H9 (cell line): ENCODE results near the gene ADGRL2. TPM values are rescaled to one million over a fixed set of nuclear protein-coding genes. Genes with fewer than 3 reads are reported as not detected.

Experiments
- DNase-seq: peaks from one replicate; pipeline ENCODE4 v3.0.0-alpha.2; 2017
- H2AFZ ChIP-seq: one replicate; pipeline ENCODE4 v1.6.1; 2013; ENCODE audit warnings: mild to moderate bottlenecking, low read length, control low read depth, moderate library complexity
- H2AK5ac ChIP-seq: 2 replicates; pipeline ENCODE4 v1.6.1; 2013; ENCODE audit warnings: low read length, control low read depth, mixed read lengths; ENCODE audit not compliant: insufficient read length
- H2BK120ac ChIP-seq: one replicate; pipeline ENCODE4 v1.6.1; 2013; ENCODE audit warnings: low read depth, mild to moderate bottlenecking, low read length, control low read depth, inconsistent platforms; ENCODE audit not compliant: poor library complexity, severe bottlenecking
- H2BK12ac ChIP-seq: 2 replicates; pipeline ENCODE4 v1.6.1; 2013; ENCODE audit warnings: low read length, control low read depth, mixed read lengths, low read depth; ENCODE audit not compliant: insufficient read length
- H2BK15ac ChIP-seq: 2 replicates; pipeline ENCODE4 v1.6.1; 2013; ENCODE audit warnings: low read depth, low read length, control low read depth
- H2BK20ac ChIP-seq: one replicate; pipeline ENCODE4 v1.6.1; 2013; ENCODE audit warnings: low read depth, mild to moderate bottlenecking, low read length, control low read depth, inconsistent platforms; ENCODE audit not compliant: poor library complexity, severe bottlenecking
- H2BK5ac ChIP-seq: 2 replicates; pipeline ENCODE4 v1.6.1; 2013; ENCODE audit warnings: low read length, control low read depth, mixed read lengths; ENCODE audit not compliant: insufficient read length
- H3K14ac ChIP-seq: 2 replicates; pipeline ENCODE4 v1.6.1; 2013; ENCODE audit warnings: low read length, control low read depth; ENCODE audit not compliant: insufficient read depth
- H3K18ac ChIP-seq: 2 replicates; pipeline ENCODE4 v1.6.1; 2013; ENCODE audit warnings: low read depth, mild to moderate bottlenecking, mixed read lengths, low read length, control low read depth; ENCODE audit not compliant: insufficient read length
- H3K23ac ChIP-seq: 2 replicates; pipeline ENCODE4 v1.6.1; 2013; ENCODE audit warnings: low read length, control low read depth, mixed read lengths, low read depth; ENCODE audit not compliant: insufficient read length
- H3K23me2 ChIP-seq: 2 replicates; pipeline ENCODE4 v1.6.1; 2013; ENCODE audit warnings: low read depth, mild to moderate bottlenecking, mixed read lengths, low read length, control low read depth; ENCODE audit not compliant: insufficient read length, poor library complexity, severe bottlenecking
- H3K27ac ChIP-seq: 2 replicates; pipeline ENCODE4 v1.5.1; 2013; ENCODE audit warnings: low read length, control low read depth, mixed read lengths, low read depth; ENCODE audit not compliant: insufficient read length
- H3K27me3 ChIP-seq: 2 replicates; pipeline ENCODE4 v1.6.1; 2013; ENCODE audit warnings: low read length, control low read depth, inconsistent platforms; ENCODE audit not compliant: insufficient read depth
- H3K4ac ChIP-seq: 2 replicates; pipeline ENCODE4 v1.6.1; 2013; ENCODE audit warnings: low read depth, mild to moderate bottlenecking, control low read depth, inconsistent platforms, low read length, moderate library complexity
- H3K4me1 ChIP-seq: 2 replicates; pipeline ENCODE4 v1.6.1; 2013; ENCODE audit warnings: low read length, control low read depth, inconsistent platforms; ENCODE audit not compliant: insufficient read depth
- H3K4me2 ChIP-seq: 2 replicates; pipeline ENCODE4 v1.6.1; 2013; ENCODE audit warnings: low read length, control low read depth, mixed read lengths; ENCODE audit not compliant: insufficient read length, insufficient read depth
- H3K56ac ChIP-seq: 2 replicates; pipeline ENCODE4 v1.6.1; 2013; ENCODE audit warnings: low read depth, mild to moderate bottlenecking, mixed read lengths, low read length, control low read depth; ENCODE audit not compliant: insufficient read length
- H3K79me1 ChIP-seq: 2 replicates; pipeline ENCODE4 v1.6.1; 2013; ENCODE audit warnings: low read depth, mild to moderate bottlenecking, moderate library complexity, low read length, control low read depth, inconsistent platforms; ENCODE audit not compliant: insufficient read depth, poor library complexity, severe bottlenecking
- H3K79me2 ChIP-seq: 2 replicates; pipeline ENCODE4 v1.6.1; 2013; ENCODE audit warnings: low read length, control low read depth, inconsistent platforms; ENCODE audit not compliant: insufficient read depth
- H3K9ac ChIP-seq: 2 replicates; pipeline ENCODE4 v1.6.1; 2013; ENCODE audit warnings: low read length, control low read depth, mixed read lengths; ENCODE audit not compliant: insufficient read length; ENCODE audit errors: extremely low read depth
- H3K9me3 ChIP-seq: one replicate; pipeline ENCODE4 v1.6.1; 2013; ENCODE audit warnings: low read depth, low read length, inconsistent platforms; ENCODE audit not compliant: control insufficient read depth
- H3T11ph ChIP-seq: one replicate; pipeline ENCODE4 v1.6.1; 2013; ENCODE audit warnings: mild to moderate bottlenecking, low read length, control low read depth, inconsistent platforms
- H4K20me1 ChIP-seq: one replicate; pipeline ENCODE4 v1.6.1; 2013; ENCODE audit not compliant: control insufficient read depth, insufficient read length, insufficient read depth
- H4K5ac ChIP-seq: 2 replicates; pipeline ENCODE4 v1.6.1; 2013; ENCODE audit warnings: low read depth, mild to moderate bottlenecking, mixed read lengths, low read length, control low read depth; ENCODE audit not compliant: insufficient read length
- H4K8ac ChIP-seq: replicated peaks from 2 replicates; pipeline ENCODE4 v1.6.1; 2013; ENCODE audit warnings: low read length, control low read depth, mixed read lengths, low read depth; ENCODE audit not compliant: insufficient read length
- H4K91ac ChIP-seq: 2 replicates; pipeline ENCODE4 v1.6.1; 2013; ENCODE audit warnings: low read depth, mild to moderate bottlenecking, moderate library complexity, mixed read lengths, low read length, control low read depth; ENCODE audit not compliant: insufficient read length
- H3K27ac Mint-ChIP-seq, 3 experiments: 2 replicates in 2 of 3; 3 replicates in 1 of 3; pipeline ENCODE4 v1.8.0; 2020 to 2021; ENCODE audit warnings: mixed read lengths in 3 of 3, mild to moderate bottlenecking in 1 of 3, moderate library complexity in 1 of 3
- H3K27me3 Mint-ChIP-seq: 2 replicates; pipeline ENCODE4 v1.8.0; 2021; ENCODE audit warnings: low read depth, mild to moderate bottlenecking, moderate library complexity, mixed read lengths
- H3K36me3 Mint-ChIP-seq, 3 experiments: 2 replicates in 2 of 3; 3 replicates in 1 of 3; pipeline ENCODE4 v1.8.0; 2020 to 2021; ENCODE audit warnings: low read depth in 3 of 3, mixed read lengths in 3 of 3; ENCODE audit not compliant: insufficient read depth in 1 of 3
- H3K4me1 Mint-ChIP-seq, 2 experiments: 2 replicates each; pipeline ENCODE4 v1.8.0; 2020; ENCODE audit warnings: mixed read lengths in 2 of 2
- H3K4me3 Mint-ChIP-seq, 2 experiments: 2 replicates in 1 of 2; 3 replicates in 1 of 2; pipeline ENCODE4 v1.8.0; 2020 to 2021; ENCODE audit warnings: mild to moderate bottlenecking in 2 of 2, mixed read lengths in 2 of 2, moderate library complexity in 1 of 2
- H3K9me3 Mint-ChIP-seq, 2 experiments: 2 replicates in 1 of 2; 3 replicates in 1 of 2; pipeline ENCODE4 v1.8.0; 2020; ENCODE audit warnings: mild to moderate bottlenecking in 2 of 2, mixed read lengths in 2 of 2, moderate library complexity in 1 of 2
- CTCF ChIP-seq: fragments of 200-600 bp; sonication (generic); conservative IDR thresholded peaks from 3 replicates; pipeline ENCODE4 v1.8.0; 2021; ENCODE audit warnings: antibody characterized with exemption, mild to moderate bottlenecking
- WGBS: extraction: QIAGEN DNeasy Blood & Tissue Kit; methylation state at CpG from one replicate; pipeline ENCODE4 v1.1.7; 2013; ENCODE audit warnings: missing lambda C conversion rate, low lambda C conversion rate, mixed read lengths; ENCODE audit not compliant: insufficient read length; ENCODE audit errors: extremely low coverage; 5-methylcytosine and 5-hydroxymethylcytosine counted together
- total RNA-seq: library from RNA; stranded (reverse); gene quantifications from 2 replicates; pipeline ENCODE4 v1.2.1, GENCODE V29; 2021

Gene ADGRL2
- total RNA-seq, 1 experiment from 2014 or later, result 119 TPM

GRCh38 chr1:81990241-81990640, 189.5 kb downstream of the ADGRL2 start:
- no peak overlapping the region for H2BK15ac ChIP-seq
- Mint-ChIP-seq H3K36me3 (peaks cover 11 to 49% (median 41%) of the 10 kb centered on the region in 3 experiments; a peak in 5 of 7 replicates), H3K27ac (peak overlapping the region in 1 of 3 experiments; percentile 62; a peak in 1 of 7 replicates), H3K4me3 (no peak overlapping the region), H3K9me3 (no peaks in the 10 kb centered on the region), H3K4me1 (peaks cover 0 to 6% of the 10 kb centered on the region in 2 experiments; a peak in 2 of 4 replicates), H3K27me3 (no peaks in the 10 kb centered on the region)
- no peak overlapping the region for H3K4ac ChIP-seq
- no peak overlapping the region for H3K56ac ChIP-seq
- no peak for DNase-seq
- no peaks in the 10 kb centered on the region for H3K79me1 ChIP-seq
- H4K5ac ChIP-seq, result no peak overlapping the region
- no peak overlapping the region for H2BK120ac ChIP-seq
- H3K18ac ChIP-seq, result no peak overlapping the region
- H3K27me3 ChIP-seq, result no peaks in the 10 kb centered on the region
- no peak overlapping the region for H2BK20ac ChIP-seq
- H3K27ac ChIP-seq, result no peak overlapping the region
- no CpG with 5 or more reads among the region's 7 CpGs for WGBS
- no peak overlapping the region for H3K4me2 ChIP-seq
- H3K23ac ChIP-seq, result no peak overlapping the region
- no peak overlapping the region for H3K9ac ChIP-seq
- H3T11ph ChIP-seq, result no peak overlapping the region
- H3K14ac ChIP-seq, result no peak overlapping the region
- H2AFZ ChIP-seq, result no peak overlapping the region
- H2BK12ac ChIP-seq, result no peak overlapping the region
- H3K9me3 ChIP-seq, result no peaks in the 10 kb centered on the region
- H2BK5ac ChIP-seq, result no peak overlapping the region
- no peak for TF ChIP-seq CTCF
- no peak overlapping the region for H2AK5ac ChIP-seq
- H4K91ac ChIP-seq, result no peak overlapping the region
- no peaks in the 10 kb centered on the region for H3K4me1 ChIP-seq
- H3K23me2 ChIP-seq, result no peaks in the 10 kb centered on the region
- no peaks in the 10 kb centered on the region for H3K79me2 ChIP-seq
- H4K20me1 ChIP-seq, result no peaks in the 10 kb centered on the region
- H4K8ac ChIP-seq, result no peak overlapping the region
